Fibroblast of skin of back (primary cell): ENCODE measurements around the gene PXYLP1.
A peak's percentile ranks its signal among the peaks of the same experiment; 100 is the strongest.

Experiments
- DNase-seq: peaks from one replicate; pipeline ENCODE4 v3.0.0-alpha.2; 2013

Gene PXYLP1

DNA sequence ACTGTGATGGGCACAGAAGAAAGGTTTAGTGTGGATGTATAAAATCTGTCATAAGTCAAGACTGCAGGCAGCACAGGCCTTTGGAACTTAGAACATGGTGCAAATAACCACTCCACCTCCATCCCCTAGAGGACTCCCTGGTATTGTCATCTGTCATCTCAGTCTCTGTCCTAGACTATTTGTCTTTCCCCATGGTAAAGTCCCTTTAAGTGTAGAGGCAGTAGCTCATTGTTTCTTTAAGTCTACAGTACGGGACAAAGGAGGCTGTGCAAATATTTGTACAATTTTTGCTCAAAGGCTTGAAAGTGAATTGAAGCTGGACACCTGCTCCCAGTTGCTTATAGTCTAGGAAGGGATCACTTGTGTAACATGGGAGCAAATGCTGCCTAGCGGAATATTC is 3.2 kb upstream of the PXYLP1 start:
- DNase-seq = no peak

- no peak for DNase-seq
Observed at GRCh38 chr3:141229132-141229531, 2.5 kb upstream of the PXYLP1 start.

DNA sequence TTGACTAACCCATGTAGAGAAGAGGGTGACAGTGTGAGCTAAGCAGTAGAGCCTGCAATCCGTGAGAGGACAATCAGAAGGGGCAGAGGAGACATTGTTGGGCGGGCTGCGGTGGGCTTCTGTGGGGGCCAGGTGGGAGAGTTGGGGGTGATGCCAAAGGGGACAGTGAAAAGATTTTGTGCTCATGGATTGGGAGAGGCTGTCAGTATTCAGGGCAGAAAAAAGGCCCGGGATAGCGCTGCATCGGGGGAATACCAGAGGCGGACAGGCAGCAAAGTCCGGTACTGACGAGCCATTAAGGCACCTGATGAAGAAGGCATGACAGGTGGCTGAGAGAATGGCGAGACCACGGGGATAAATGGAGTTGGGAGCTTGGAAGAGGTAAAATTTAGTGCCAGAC is 1.3 kb upstream of the PXYLP1 start:
- no peak for DNase-seq

GRCh38 chr3:141231952-141232823 is 563 bp downstream of the PXYLP1 start:
- DNase-seq = no peak

- no peak for DNase-seq
Observed at GRCh38 chr3:141233457-141234161, 2.0 kb downstream of the PXYLP1 start.

DNA sequence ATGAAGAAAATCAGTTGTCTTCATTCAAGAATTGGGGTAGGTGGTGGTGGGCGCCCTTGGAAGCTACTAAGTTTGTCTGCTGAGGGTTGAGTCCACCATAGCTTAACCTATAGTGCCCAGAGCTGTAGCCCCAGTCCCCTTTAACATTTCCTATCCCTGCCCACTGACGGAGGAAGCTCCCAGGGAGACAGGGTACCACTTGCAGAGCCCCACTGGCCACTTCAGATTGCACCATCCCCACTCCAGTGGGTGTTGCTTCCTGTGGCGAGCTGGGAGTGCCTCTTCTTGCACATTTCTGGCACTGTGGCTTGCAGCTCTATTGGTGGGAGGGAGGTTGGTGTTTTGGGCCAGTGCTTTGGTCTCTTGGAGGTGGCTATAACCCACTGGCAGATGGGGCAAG is 2.7 kb downstream of the PXYLP1 start:
- DNase-seq = no peak

GRCh38 chr3:141235661-141236171 is 4.1 kb downstream of the PXYLP1 start:
- no peak for DNase-seq

DNA sequence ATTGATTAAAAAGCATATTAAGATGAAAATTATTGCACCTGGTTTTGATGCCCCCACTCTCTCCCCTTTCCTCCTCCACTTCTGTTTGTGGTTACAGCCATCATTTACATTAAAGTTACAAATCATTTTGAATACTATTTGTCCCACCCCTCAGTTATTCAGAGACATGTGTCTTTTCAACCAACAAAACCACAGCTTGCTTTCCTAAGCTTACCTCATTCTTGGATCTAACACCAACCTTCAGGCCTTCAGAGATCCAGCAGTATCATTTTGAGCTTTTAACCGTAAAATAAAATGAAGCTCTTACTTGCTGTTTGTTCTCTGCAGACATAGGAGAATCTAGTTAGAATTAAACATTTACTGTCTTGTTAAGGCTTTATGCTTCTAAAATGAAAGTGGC is 4.7 kb downstream of the PXYLP1 start:
- DNase-seq = no peak

- no peak for DNase-seq
Observed at GRCh38 chr3:141237701-141238521, 6.3 kb downstream of the PXYLP1 start.

DNA sequence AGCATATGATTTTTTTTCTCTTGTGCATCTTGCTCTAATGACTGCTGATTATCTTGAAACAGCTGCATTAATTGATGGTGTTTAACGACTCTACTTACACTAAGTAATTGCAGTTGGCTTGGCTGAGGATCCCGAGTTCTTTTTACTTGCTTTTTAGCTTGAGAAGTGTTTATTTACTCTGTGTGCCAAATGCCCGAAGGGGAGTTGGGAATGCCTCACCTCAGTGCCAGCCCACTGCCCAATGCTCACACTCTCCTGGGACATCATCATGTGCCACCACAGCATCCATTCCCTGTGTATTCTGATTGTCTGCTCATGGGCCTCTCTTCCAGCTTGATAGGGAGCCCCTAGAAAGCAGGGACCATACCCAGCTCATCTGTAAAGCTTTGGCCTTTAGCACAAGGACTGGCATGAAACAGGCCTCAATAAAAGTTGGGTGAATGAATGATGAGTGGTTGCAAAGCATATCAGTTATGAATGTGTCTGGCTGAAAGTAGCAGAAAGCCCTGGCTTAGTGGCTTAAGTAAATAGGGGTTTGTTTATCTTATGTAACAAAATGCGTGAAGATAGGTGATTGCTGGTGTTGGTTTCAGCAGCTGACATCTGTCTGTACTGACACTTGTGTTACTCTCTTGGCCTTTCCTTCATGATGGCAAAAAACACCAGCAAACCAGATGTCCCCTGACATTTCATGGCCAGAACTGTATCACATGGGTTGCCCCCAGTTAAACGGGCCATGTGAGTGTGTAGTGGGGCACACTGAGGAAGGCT is 8.1 kb downstream of the PXYLP1 start:
- no peak for DNase-seq

DNA sequence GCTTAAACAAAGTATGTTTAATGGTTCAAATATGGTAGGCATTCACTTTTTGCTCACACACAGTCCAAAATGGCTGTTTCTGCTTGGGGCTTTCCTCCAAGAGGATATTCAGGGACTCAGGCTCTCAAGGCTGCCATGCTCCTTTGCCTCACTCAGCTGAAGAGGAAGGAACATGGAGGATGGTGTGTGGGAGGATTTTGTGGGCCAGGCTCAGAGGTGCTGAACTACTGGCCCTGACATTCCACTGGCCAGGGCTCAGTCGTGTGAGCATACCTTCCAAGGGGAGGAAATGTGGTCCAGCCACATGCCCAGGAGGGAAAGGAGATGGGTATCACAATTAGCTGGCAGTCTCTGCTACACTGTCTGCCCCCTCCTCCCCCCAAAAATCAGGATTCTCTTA is 8.7 kb downstream of the PXYLP1 start:
- DNase-seq = no peak

DNA sequence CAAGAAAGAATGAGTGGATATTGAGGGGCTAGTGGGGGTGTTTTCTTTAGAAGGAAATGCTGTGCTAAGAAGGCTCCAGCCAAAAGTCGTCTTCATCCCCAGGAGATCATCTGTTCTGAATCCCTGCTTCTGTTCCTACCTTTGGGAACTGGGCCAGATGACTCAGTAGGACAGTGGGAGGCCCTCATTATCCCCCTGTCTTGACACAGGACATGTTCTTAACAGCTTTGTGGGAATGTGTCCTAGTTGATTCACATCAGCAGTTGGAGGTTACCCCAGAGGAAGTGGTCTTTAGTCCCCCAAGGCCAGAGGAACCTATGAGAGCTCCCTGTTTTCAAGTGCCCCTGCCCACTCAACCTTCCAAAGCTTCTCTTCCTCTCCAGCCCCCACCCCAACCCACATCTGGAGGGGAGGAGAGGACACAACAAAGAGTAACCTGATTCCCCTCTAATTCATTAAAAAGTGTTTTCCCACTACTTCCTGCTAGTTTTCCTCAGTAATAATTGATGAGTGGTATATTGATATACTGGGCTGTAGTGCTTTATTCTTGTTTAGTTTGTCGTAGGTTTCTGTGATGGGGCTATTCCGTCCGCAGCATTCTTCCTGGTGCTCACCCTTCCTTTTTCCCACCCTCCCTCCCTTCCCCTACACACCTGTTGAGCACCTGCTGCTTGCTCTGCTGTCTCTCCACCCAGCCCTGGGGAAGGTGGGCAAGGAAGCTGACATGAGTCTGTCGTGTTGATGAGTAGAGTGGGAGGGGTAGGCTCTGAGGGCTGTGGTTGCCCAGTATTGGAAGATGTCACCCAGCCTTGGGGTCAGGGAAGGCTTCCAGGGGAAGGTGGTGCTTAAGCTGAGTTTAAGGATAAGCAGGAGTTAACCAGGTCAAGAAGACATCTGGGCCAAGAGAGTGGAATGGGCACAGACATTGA is 9.3 kb downstream of the PXYLP1 start:
- DNase-seq = peak; percentile 62

- DNase-seq = no peak
Observed at GRCh38 chr3:141241616-141242376, 10.2 kb downstream of the PXYLP1 start.

DNA sequence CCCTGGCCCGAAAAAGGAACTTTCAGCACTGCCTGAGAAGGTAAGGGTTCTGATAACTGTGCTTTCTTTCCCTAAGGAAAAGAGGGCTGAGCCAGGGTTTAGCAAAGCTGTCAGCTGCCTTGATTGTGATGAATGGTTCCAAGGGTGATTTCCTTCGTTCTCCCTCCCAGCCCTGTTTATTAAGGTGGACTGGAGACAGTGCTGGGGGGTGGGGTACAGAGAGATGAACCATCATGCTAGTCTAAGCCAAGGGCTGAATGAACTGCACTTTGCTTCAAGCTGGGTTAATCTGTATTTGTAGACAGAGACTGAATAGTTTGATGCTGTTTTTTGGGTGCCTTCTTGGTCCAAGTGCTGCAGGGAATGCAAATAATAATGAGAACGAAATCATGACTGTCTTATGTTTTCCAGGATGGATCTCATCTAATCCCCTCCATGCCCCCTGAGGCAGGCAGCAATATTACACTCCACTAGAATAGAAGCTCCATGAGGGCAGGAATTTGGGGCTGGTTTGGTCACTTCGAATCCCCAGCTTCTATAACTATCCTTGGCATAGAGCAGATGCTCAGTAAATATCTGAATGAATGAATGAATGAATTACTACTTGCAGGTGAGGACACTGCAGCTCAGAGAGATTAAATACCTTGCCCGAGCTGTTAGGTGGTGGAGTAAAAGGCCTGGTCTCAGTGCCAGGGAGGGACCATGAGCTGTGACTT is 10.9 kb downstream of the PXYLP1 start:
- DNase-seq = no peak

GRCh38 chr3:141243271-141243707 is 11.7 kb downstream of the PXYLP1 start:
- peak; percentile 56 for DNase-seq

- no peak for DNase-seq
Observed at GRCh38 chr3:141246224-141246957, 14.8 kb downstream of the PXYLP1 start.

DNA sequence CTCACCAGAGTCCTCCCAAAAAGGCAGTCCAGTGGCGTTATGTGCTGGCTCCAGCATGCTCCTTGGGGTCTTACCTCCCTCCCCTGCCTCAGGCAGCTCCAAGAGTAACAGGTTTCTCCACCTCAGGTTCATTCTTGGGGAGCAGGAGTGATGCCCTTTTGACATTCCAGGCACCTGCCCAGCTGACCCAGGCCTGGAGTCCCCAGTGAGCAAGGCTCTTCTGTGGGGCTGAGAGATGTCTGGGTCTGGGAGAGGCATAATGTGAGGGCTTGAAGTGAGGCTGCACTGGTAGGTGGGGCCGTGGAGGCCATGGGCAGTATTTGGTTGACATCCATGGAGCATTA is 15.3 kb downstream of the PXYLP1 start:
- no peak for DNase-seq

DNA sequence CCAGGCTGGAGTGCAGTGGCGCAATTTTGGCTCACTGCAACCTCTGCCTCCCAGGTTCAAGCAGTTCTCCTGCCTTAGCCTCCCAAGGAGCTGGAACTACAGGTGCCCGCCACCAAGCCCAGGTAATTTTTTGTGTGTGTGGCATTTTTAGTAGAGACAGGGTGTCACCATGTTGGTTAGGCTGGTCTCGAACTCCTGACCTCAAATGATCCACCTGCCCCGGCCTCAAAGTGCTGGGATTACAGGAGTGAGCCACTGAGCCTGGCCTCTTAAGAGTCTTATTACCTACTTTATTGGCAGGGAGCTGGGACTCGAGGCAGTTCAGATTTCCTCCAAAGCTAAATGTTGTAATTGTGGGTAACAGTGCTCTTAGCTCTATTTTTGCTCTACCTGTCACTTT is 16.4 kb downstream of the PXYLP1 start:
- no peak for DNase-seq

GRCh38 chr3:141249041-141249440 is 17.4 kb downstream of the PXYLP1 start:
- no peak for DNase-seq
